K562 (cell line): ENCODE data around the gene POFUT2. TPM values are rescaled to one million over a fixed set of nuclear protein-coding genes. Genes with fewer than 3 reads are reported as not detected.

ENCODE experiments used
- BHLHE40 ChIP-seq: IDR thresholded peaks from 2 replicates; pipeline ENCODE4 v1.6.1; 2011; ENCODE audit warnings: low read length, improper control_type of control experiment
- BRD9 ChIP-seq: fragments of 450-650 bp; IDR thresholded peaks from 2 replicates; pipeline ENCODE4 v1.6.1; 2018; ENCODE audit warnings: low read depth; ENCODE audit not compliant: partially characterized antibody
- EP300 ChIP-seq: IDR thresholded peaks from 2 replicates; pipeline ENCODE4 v1.6.1; 2012; ENCODE audit warnings: low read length, improper control_type of control experiment
- FIP1L1 ChIP-seq: fragments of 200-400 bp; formaldehyde crosslinking; IDR thresholded peaks from 2 replicates; pipeline ENCODE4 v1.6.1; 2018; ENCODE audit warnings: mild to moderate bottlenecking, low read depth, low read length; ENCODE audit not compliant: poor library complexity, severe bottlenecking
- FOXK1 ChIP-seq: sonication (generic); formaldehyde crosslinking; IDR thresholded peaks from 2 replicates; pipeline ENCODE4 v1.8.0; 2022; ENCODE audit warnings: missing genetic modification reagents, mild to moderate bottlenecking, borderline replicate concordance
- HDAC8 ChIP-seq: fragments of 450-650 bp; IDR thresholded peaks from 2 replicates; pipeline ENCODE4 v1.6.1; 2016; ENCODE audit warnings: mild to moderate bottlenecking, missing genetic modification characterization, moderate library complexity, missing compliant biosample characterization
- JUNB ChIP-seq: fragments of 450-650 bp; formaldehyde crosslinking; conservative IDR thresholded peaks from 2 replicates; pipeline ENCODE4 v1.4.0; 2020; ENCODE audit warnings: mild to moderate bottlenecking
- NCOA4 ChIP-seq: fragments of 450-650 bp; IDR thresholded peaks from 2 replicates; pipeline ENCODE4 v1.6.1; 2018; ENCODE audit warnings: mild to moderate bottlenecking; ENCODE audit not compliant: partially characterized antibody
- RAD51 ChIP-seq: fragments of 450-650 bp; IDR thresholded peaks from 2 replicates; pipeline ENCODE4 v1.7.1; 2016; ENCODE audit warnings: low read depth, mild to moderate bottlenecking, borderline replicate concordance
- RBM17 ChIP-seq: fragments of 200-400 bp; formaldehyde crosslinking; IDR thresholded peaks from 2 replicates; pipeline ENCODE4 v1.6.1; 2017; ENCODE audit warnings: low read depth, mild to moderate bottlenecking, low read length, borderline replicate concordance
- SMAD2 ChIP-seq: fragments of 150-350 bp; IDR thresholded peaks from 2 replicates; pipeline ENCODE4 v1.6.1; 2014; ENCODE audit warnings: low read depth, mild to moderate bottlenecking, low read length
- SP1 ChIP-seq: sonication (generic); formaldehyde crosslinking; IDR thresholded peaks from 2 replicates; pipeline ENCODE4 v1.8.1; 2022; ENCODE audit warnings: mild to moderate bottlenecking, missing genetic modification reagents
- TBL1XR1 ChIP-seq, 2 experiments: IDR thresholded peaks; 2 replicates each; pipeline ENCODE4 v1.6.1; 2012; ENCODE audit warnings: improper control_type of control experiment in 2 of 2, low read length in 2 of 2, mild to moderate bottlenecking in 1 of 2
- TCF7L2 ChIP-seq: fragments of 150-350 bp; IDR thresholded peaks from 2 replicates; pipeline ENCODE4 v1.6.1; 2016; ENCODE audit warnings: low read depth, mild to moderate bottlenecking, low read length, moderate library complexity
- ZNF583 ChIP-seq: fragments of 250-450 bp; sonication (Bioruptor Pico); IDR thresholded peaks from 2 replicates; pipeline ENCODE4 v1.4.0; 2020
- ZNF75A ChIP-seq: fragments of 450-650 bp; formaldehyde crosslinking; IDR thresholded peaks from 2 replicates; pipeline ENCODE4 v1.4.0; 2020; ENCODE audit warnings: mild to moderate bottlenecking
- polyA plus RNA-seq, 8 experiments: library from polyadenylated mRNA; depleted of rRNA in 4 of 8; stranded (reverse) in 5 of 8; unstranded in 3 of 8; fragments of >200 nt; fragmentation: Nextera tagmentation in 2 of 8; fragmentation: Illumina TruSeq in 1 of 8; extraction: Ambion mirVana in 2 of 8; extraction: Trizol in 1 of 8; gene quantifications; 2 replicates each; pipeline versions ENCODE4 v1.2.1 to v1.2.3, GENCODE V29; 2011 to 2014; ENCODE audit warnings: inconsistent platforms in 1 of 8, missing spikeins in 1 of 8
- total RNA-seq, 7 experiments: library from RNA; depleted of rRNA in 6 of 7; stranded (reverse); fragments of >200 nt in 6 of 7; fragmentation: Illumina TruSeq in 2 of 7; extraction: Trizol in 2 of 7; gene quantifications; 2 replicates each; pipeline versions ENCODE4 v1.2.1 to v1.2.3, GENCODE V29; 2011 to 2021; ENCODE audit warnings: low replicate concordance in 1 of 7
- TF ChIP-seq, protein P1 (sequence below): fragments of 200-800 bp; sonication (Bioruptor generic); IDR thresholded peaks from 2 replicates; pipeline ENCODE4 v1.6.1; 2016; ENCODE audit warnings: missing genetic modification characterization, missing compliant biosample characterization
- TF ChIP-seq, protein P2 (sequence below): sonication (generic); formaldehyde crosslinking; IDR thresholded peaks from 2 replicates; pipeline ENCODE4 v1.9.0; 2022; ENCODE audit warnings: mild to moderate bottlenecking, missing genetic modification reagents
- TF ChIP-seq, protein P3 (sequence below): fragments of 450-650 bp; IDR thresholded peaks from 2 replicates; pipeline ENCODE4 v1.6.1; 2014; ENCODE audit warnings: low read depth, mild to moderate bottlenecking, moderate library complexity, borderline replicate concordance
- TF ChIP-seq, protein P4 (sequence below): sonication (generic); formaldehyde crosslinking; IDR thresholded peaks from 2 replicates; pipeline ENCODE4 v1.8.0; 2022; ENCODE audit warnings: mild to moderate bottlenecking, missing genetic modification reagents

The POFUT2 gene
- total and polyA plus RNA-seq, 9 of the 15 experiments (the other 6 are each of a cell fraction or from before 2014, with no cell fraction given), result 1.1 to 24.2 (median 11.0) TPM

DNA sequence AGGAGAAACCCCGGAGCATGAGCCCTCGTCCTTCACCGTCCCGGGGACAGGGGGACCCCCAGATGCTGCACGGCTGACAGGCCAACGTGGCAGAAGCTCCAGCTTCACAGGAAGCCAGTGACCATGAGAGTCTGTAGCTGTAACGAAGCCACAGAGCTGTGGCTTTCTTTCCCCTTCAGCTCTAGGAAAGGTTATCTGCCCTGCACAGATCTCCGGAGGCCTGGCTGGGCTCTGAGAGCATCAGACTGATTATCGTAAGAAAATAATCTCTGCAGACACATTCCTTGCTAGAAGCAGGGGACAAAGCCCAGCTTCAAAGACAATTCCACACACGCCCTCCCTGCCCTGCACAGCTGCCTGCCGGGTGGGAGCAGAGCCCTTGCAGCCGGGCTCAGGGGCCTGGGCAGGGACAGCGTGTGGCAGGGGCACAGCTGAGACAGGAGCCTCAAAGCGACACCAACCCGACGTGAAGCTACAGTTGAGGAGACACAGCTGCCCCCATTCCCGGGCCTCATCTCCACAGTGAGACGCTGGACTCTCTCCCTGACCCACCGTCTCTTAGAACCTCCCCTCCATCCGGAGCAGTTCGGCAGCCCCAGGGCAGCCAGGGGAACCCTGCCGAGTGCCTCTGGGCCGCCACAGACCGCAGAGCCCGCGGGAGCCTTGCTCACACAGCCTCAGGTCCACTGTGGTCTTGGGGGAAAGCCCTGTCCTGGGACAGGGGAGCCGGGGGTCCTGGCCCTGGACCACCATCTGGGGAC is 30.6 kb downstream of the POFUT2 start (continued):
- TF ChIP-seq, protein P1, sequence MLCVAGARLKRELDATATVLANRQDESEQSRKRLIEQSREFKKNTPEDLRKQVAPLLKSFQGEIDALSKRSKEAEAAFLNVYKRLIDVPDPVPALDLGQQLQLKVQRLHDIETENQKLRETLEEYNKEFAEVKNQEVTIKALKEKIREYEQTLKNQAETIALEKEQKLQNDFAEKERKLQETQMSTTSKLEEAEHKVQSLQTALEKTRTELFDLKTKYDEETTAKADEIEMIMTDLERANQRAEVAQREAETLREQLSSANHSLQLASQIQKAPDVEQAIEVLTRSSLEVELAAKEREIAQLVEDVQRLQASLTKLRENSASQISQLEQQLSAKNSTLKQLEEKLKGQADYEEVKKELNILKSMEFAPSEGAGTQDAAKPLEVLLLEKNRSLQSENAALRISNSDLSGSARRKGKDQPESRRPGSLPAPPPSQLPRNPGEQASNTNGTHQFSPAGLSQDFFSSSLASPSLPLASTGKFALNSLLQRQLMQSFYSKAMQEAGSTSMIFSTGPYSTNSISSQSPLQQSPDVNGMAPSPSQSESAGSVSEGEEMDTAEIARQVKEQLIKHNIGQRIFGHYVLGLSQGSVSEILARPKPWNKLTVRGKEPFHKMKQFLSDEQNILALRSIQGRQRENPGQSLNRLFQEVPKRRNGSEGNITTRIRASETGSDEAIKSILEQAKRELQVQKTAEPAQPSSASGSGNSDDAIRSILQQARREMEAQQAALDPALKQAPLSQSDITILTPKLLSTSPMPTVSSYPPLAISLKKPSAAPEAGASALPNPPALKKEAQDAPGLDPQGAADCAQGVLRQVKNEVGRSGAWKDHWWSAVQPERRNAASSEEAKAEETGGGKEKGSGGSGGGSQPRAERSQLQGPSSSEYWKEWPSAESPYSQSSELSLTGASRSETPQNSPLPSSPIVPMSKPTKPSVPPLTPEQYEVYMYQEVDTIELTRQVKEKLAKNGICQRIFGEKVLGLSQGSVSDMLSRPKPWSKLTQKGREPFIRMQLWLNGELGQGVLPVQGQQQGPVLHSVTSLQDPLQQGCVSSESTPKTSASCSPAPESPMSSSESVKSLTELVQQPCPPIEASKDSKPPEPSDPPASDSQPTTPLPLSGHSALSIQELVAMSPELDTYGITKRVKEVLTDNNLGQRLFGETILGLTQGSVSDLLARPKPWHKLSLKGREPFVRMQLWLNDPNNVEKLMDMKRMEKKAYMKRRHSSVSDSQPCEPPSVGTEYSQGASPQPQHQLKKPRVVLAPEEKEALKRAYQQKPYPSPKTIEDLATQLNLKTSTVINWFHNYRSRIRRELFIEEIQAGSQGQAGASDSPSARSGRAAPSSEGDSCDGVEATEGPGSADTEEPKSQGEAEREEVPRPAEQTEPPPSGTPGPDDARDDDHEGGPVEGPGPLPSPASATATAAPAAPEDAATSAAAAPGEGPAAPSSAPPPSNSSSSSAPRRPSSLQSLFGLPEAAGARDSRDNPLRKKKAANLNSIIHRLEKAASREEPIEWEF (CRISPR knock-in tag), result no peak
- TF ChIP-seq, protein P2, sequence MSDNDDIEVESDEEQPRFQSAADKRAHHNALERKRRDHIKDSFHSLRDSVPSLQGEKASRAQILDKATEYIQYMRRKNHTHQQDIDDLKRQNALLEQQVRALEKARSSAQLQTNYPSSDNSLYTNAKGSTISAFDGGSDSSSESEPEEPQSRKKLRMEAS, result peak; percentile 45; the same call in 1 of the 2 replicates
- TF ChIP-seq RAD51, result no peak
- no peak for TF ChIP-seq NCOA4
- TF ChIP-seq, protein P3, sequence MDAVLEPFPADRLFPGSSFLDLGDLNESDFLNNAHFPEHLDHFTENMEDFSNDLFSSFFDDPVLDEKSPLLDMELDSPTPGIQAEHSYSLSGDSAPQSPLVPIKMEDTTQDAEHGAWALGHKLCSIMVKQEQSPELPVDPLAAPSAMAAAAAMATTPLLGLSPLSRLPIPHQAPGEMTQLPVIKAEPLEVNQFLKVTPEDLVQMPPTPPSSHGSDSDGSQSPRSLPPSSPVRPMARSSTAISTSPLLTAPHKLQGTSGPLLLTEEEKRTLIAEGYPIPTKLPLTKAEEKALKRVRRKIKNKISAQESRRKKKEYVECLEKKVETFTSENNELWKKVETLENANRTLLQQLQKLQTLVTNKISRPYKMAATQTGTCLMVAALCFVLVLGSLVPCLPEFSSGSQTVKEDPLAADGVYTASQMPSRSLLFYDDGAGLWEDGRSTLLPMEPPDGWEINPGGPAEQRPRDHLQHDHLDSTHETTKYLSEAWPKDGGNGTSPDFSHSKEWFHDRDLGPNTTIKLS, result peak; percentile 96
- no peak for TF ChIP-seq JUNB (CRISPR knock-in tag)
- peak; percentile 80; the same call in 1 of the 2 replicates for TF ChIP-seq ZNF583 (CRISPR knock-in tag)
- TF ChIP-seq TBL1XR1 (IDR thresholded peaks at IDR 0.05; ENCODE audit: low read length in 2 of 2), result peak; percentile 58 to 94; a peak in 3 of 4 replicates
- TF ChIP-seq BHLHE40, result peak; percentile 26; the same call in 1 of the 2 replicates
- TF ChIP-seq EP300, result peak; percentile 92
- no peak for TF ChIP-seq ZNF75A (CRISPR knock-in tag)
- TF ChIP-seq TCF7L2, result no peak
- TF ChIP-seq SMAD2, result no peak
- no peak for TF ChIP-seq BRD9
- no peak for TF ChIP-seq RBM17
- peak; percentile 30; the same call in 1 of the 2 replicates for TF ChIP-seq SP1 (CRISPR knock-in tag)
- no peak for TF ChIP-seq FOXK1 (CRISPR knock-in tag)
- no peak for TF ChIP-seq HDAC8 (tag)
- TF ChIP-seq, protein P4, sequence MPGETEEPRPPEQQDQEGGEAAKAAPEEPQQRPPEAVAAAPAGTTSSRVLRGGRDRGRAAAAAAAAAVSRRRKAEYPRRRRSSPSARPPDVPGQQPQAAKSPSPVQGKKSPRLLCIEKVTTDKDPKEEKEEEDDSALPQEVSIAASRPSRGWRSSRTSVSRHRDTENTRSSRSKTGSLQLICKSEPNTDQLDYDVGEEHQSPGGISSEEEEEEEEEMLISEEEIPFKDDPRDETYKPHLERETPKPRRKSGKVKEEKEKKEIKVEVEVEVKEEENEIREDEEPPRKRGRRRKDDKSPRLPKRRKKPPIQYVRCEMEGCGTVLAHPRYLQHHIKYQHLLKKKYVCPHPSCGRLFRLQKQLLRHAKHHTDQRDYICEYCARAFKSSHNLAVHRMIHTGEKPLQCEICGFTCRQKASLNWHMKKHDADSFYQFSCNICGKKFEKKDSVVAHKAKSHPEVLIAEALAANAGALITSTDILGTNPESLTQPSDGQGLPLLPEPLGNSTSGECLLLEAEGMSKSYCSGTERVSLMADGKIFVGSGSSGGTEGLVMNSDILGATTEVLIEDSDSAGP (CRISPR knock-in tag), result no peak
- TF ChIP-seq FIP1L1, result no peak
